Right kidney (tissue), 1 donor: ENCODE results near the gene NEK8.
"Not testable (repeated sequence)": the region's sequence is repeated elsewhere in the genome, so short reads cannot be mapped to it uniquely, and the experiment has no call there.

ENCODE experiments used
- DNase-seq: peaks from one replicate; pipeline ENCODE4 v3.0.0-alpha.2; 2016

Gene NEK8

GRCh38 chr17:28763804-28764266 is 35.2 kb downstream of the NEK8 start:
- no peak for DNase-seq

DNA sequence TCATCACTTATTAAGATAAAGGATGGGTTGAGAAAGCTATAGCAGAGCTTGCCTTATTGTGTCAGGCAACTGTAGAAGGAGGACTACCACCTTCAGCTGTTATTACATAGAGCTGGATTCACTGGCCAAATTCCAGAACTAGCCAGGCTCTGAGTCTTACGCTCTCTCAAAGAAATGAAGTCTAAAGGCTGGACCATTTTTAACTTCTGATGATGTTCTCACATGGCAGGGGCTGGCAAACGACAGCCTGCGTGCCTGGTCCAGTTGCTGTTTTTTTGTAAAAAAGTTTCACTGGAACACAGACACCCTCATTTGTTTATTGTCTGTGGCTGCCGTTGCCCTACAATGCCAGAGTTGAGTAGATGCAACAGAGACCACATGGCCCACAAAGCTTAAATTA is 36.5 kb downstream of the NEK8 start:
- DNase-seq, result no peak

- DNase-seq, result no peak
These were observed 45.1 kb downstream of the NEK8 start for GRCh38 chr17:28773736-28774135.

DNA sequence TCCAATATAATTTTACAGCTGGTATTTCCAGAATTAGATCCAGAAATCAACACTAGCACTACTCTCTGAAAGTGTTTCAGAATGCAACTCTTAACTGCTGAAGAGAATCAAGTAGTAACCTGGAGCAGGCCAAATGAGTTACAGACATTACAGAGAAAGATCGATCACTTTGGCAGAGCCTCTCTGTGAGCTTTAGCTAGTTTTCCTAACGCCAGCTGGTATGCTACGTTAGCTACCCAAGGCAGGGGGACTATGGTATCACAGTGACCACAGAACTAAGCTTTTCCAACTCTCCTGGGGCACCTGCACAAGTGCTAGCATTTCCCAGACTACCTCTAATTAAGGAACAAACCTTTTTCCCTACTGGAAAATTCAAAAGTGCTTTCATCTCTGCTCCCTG is 45.6 kb downstream of the NEK8 start:
- no peak for DNase-seq

- DNase-seq, result no peak
These were observed 48.6 kb downstream of the NEK8 start for GRCh38 chr17:28777178-28777577.

DNA sequence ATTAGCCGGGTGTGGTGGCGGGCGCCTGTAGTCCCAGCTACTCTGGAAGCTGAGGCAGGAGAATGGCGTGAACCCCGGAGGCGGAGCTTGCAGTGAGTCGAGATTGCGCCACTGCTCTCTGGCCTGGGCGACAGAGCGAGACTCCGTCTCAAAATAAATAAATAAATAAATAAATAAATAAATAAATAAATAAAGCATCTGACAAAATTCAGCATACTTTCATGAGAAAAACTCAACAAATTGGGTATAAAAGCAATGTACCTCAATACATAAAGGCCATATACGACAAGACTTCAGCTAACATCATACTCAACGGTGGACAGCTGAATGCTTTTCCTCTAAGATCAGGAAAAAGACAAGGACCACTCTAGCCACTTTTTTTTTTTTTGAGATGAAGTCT is 51.0 kb downstream of the NEK8 start:
- not testable (repeated sequence) for DNase-seq

GRCh38 chr17:28783161-28783560 is 54.6 kb downstream of the NEK8 start:
- no peak for DNase-seq

DNA sequence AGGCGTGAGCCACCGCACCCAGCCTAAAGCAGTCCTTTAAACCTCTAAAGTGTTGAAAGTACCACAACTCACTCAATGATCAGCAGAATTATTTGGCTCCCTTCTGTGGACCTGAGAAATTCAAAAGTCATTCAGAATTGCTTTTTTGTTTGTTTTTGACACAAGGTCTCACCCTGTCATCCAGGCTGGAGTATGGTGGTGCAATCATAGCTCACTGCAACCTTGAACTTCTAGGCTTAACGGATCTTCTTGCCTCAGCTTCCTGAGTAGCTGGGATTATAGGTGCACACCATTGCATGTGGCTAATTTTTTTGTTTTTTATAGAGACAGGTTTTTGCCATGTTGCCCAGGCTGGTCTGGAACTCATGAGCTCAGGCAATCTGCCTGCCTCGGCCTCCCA is 59.5 kb downstream of the NEK8 start:
- no peak for DNase-seq
